Measurements from ENCODE around the gene TNNC1. TPM values are rescaled to one million over a fixed set of nuclear protein-coding genes. Genes with fewer than 3 reads are reported as not detected.

TNNC1 gene
- total and polyA plus RNA-seq, 10 of the 15 experiments (the other 5 are each of a cell fraction or from before 2014, with no cell fraction given) = 0.13 to 1.3 (median 0.53) TPM; not detected in 2

DNA sequence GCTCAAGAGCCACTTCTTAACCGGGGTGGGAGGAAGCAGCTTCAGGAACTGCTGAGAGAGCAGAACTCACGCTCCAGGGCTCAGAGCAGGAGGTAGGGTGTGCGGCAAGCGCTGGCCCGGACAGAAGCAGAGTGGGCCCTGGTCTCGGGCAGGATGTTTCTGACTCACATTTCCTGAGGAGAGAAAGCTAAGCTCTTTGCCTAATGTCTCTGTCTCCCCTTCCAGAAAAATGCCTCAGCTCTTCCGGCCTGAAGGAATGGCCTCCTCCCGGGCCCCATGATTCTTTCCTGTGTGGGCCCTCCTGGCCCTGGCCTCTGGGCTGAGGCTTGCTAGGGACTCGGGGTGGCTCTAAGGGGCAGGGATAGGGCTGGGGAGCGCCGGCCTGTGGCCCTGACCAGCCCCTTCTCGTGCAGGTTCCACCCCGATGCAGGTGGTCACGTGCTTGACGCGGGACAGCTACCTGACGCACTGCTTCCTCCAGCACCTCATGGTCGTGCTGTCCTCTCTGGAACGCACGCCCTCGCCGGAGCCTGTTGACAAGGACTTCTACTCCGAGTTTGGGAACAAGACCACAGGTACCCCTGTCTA lies 37.2 kb upstream of the TNNC1 start:
- H3K79me2 ChIP-seq (ENCODE audit: control insufficient read depth, insufficient read depth, low read length) = no peaks in the 10 kb centered on the region
- ChIA-PET CTCF (no interaction called here), RAD21 (ENCODE audit: unreplicated experiment) (no interaction called here), SMC1A (ENCODE audit: uncharacterized antibody, unreplicated experiment) (no interaction called here), POLR2A (no interaction called here)
- TF ChIP-seq BRCA1 (IDR thresholded peaks at IDR 0.05; ENCODE audit: low read depth, low read length) (no peak), RB1 (IDR thresholded peaks at IDR 0.05; ENCODE audit: borderline replicate concordance) (no peak)
- ATAC-seq (no peak), FAIRE-seq (no peak), DNase-seq (ENCODE audit: low read depth, low spot score) (no peak)
- in situ Hi-C loops (cut with MboI) (no loop called here), intact Hi-C loops (cut with micrococcal nuclease; ENCODE audit: unreplicated experiment) (no loop called here)
- H3K9ac ChIP-seq (ENCODE audit: control insufficient read depth, insufficient read depth, low read length) = no peak overlapping the region
- no peaks in the 10 kb centered on the region for H3K27me3 ChIP-seq (replicated peaks in 1 of 2; ENCODE audit: control insufficient read depth in 2 of 2, insufficient read depth in 2 of 2, low read length in 1 of 2)
- no peak overlapping the region for H2AFZ ChIP-seq (ENCODE audit: control insufficient read depth, low read depth, low read length)
- no peak overlapping the region for H3K27ac ChIP-seq (ENCODE audit: control insufficient read depth, insufficient read depth)
- no peaks in the 10 kb centered on the region for H3K4me1 ChIP-seq (ENCODE audit: control insufficient read depth, insufficient read depth, low read length)
- H3K4me3 ChIP-seq = no peak overlapping the region
- 87% methylated on average over 23 of the region's 23 CpGs for WGBS (ENCODE audit: insufficient coverage, insufficient replicate concordance, low lambda C conversion rate, missing lambda C conversion rate)
- no peaks in the 10 kb centered on the region for H4K20me1 ChIP-seq (ENCODE audit: control insufficient read depth, insufficient read depth)
- BruUV-seq (replicated peaks) = no TSS peak
- no peak overlapping the region for H3K4me2 ChIP-seq (ENCODE audit: control insufficient read depth, insufficient read depth)
- H3K9me3 ChIP-seq (replicated peaks; ENCODE audit: control insufficient read depth, insufficient read depth, low read length) = no peaks in the 10 kb centered on the region
- H3K36me3 ChIP-seq (ENCODE audit: control insufficient read depth in 2 of 2, insufficient read depth in 2 of 2, low read length in 1 of 2) = peaks cover 6 to 30% of the 10 kb centered on the region in 2 experiments; a peak in 3 of 4 replicates

DNA sequence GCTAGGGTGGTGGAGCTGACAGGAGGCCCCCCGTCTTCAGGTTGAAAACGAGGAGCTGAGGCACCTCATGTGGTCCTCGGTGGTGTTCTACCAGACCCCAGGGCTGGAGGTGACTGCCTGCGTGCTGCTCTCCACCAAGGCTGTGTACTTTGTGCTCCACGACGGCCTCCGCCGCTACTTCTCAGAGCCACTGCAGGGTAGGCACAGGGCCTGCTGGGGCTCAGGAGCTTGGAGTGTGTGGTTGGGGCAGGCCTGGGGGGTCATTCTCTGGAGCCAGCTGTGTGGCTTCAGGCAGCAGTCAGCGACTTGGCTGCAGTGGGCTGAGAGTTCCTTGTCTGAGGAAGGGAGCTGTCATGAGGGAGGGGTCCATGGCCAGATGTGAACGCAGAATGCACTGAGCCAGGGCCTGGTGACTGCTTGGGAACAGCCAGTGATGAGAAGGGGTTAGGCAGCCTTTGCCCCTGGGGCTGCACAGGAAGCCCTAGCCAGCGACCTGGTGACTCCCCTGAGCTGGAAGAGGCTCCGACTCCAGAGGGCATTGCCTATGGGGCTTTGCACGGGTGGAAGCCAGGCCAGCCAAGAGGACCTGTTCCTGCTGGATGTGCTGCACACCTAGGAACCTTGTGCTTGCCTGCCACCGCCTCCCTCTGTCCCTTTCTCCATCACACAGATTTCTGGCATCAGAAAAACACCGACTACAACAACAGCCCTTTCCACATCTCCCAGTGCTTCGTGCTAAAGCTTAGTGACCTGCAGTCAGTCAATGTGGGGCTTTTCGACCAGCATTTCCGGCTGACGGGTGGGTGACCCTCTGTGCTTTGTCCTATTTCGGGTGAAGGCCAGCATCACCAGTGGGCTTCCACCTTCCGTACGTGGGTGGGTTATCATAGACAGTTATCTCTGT lies 36.4 kb upstream of the TNNC1 start:
- TF ChIP-seq POLR2A (IDR thresholded peaks at IDR 0.05; ENCODE audit: low read depth, low read length) (peak; percentile 28; the same call in 1 of the 2 replicates), E2F4 (IDR thresholded peaks at IDR 0.05; ENCODE audit: low read depth, low read length) (no peak)
- FAIRE-seq = no peak
- Histone ChIP-seq H3K9ac (ENCODE audit: control insufficient read depth, insufficient read depth, low read length) (no peak overlapping the region), H3K4me2 (ENCODE audit: control insufficient read depth, insufficient read depth) (no peak overlapping the region), H3K4me3 (no peak overlapping the region), H3K27ac (ENCODE audit: control insufficient read depth, insufficient read depth) (no peak overlapping the region), H3K36me3 (ENCODE audit: control insufficient read depth in 2 of 2, insufficient read depth in 2 of 2, low read length in 1 of 2) (peaks cover 6 to 30% of the 10 kb centered on the region in 2 experiments; a peak in 3 of 4 replicates), H3K4me1 (ENCODE audit: control insufficient read depth, insufficient read depth, low read length) (no peaks in the 10 kb centered on the region), H4K20me1 (ENCODE audit: control insufficient read depth, insufficient read depth) (no peaks in the 10 kb centered on the region), H3K27me3 (replicated peaks in 1 of 2; ENCODE audit: control insufficient read depth in 2 of 2, insufficient read depth in 2 of 2, low read length in 1 of 2) (no peaks in the 10 kb centered on the region), H2AFZ (ENCODE audit: control insufficient read depth, low read depth, low read length) (no peak overlapping the region), H3K9me3 (replicated peaks; ENCODE audit: control insufficient read depth, insufficient read depth, low read length) (no peaks in the 10 kb centered on the region), H3K79me2 (ENCODE audit: control insufficient read depth, insufficient read depth, low read length) (no peaks in the 10 kb centered on the region)
- WGBS (ENCODE audit: insufficient coverage, insufficient replicate concordance, low lambda C conversion rate, missing lambda C conversion rate) = 85% methylated on average over 22 of the region's 22 CpGs
- ATAC-seq = no peak
- ChIA-PET SMC1A (ENCODE audit: uncharacterized antibody, unreplicated experiment) (no interaction called here), CTCF (no interaction called here), POLR2A (no interaction called here), RAD21 (ENCODE audit: unreplicated experiment) (no interaction called here)
- in situ Hi-C loops (cut with MboI) = no loop called here
- no TSS peak for BruUV-seq (replicated peaks)
- intact Hi-C loops (cut with micrococcal nuclease; ENCODE audit: unreplicated experiment) = no loop called here
- DNase-seq (ENCODE audit: low read depth, low spot score) = no peak
